Left renal cortex interstitium (tissue), 4 donors: Measurements from ENCODE around the gene SYT11. TPM values are rescaled to one million over a fixed set of nuclear protein-coding genes. Genes with fewer than 3 reads are reported as not detected.
"Not testable (repeated sequence)": the region's sequence is repeated elsewhere in the genome, so short reads cannot be mapped to it uniquely, and the experiment has no call there.

ENCODE experiments used
- DNase-seq, 4 donors: peaks; one replicate each; pipeline ENCODE4 v3.0.0-alpha.2; 2013; ENCODE audit warnings: low read depth in 4 of 4, low spot score in 2 of 4, missing footprints in 1 of 4
- polyA plus RNA-seq, 4 donors: library from polyadenylated mRNA; unstranded; fragments of 120-200 nt; gene quantifications; one replicate each; pipeline ENCODE4 v1.2.1, GENCODE V29; 2013; ENCODE audit not compliant: insufficient read length in 4 of 4

Gene SYT11
- polyA plus RNA-seq, 4 donors: 17.2 to 21.4 (median 20.4) TPM

DNA sequence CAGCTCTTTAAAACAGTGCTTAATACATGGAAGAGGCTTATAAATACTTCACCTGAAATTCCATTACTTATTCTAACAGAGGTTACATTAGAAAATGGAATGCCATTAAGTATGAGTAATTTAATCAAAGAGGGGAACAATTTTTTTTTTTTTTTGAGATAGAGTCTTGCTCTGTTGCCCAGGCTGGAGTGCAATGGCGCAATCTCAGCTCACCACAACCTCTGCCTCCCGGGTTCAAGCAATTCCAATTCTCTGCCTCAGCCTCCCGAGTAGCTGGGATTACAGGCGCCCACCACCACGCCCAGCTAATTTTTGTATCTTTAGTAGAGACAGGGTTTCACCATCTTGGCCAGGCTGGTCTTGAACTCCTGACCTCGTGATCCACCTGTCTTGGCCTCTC, 36.2 kb downstream of the SYT11 start:
- not testable (repeated sequence) for DNase-seq

DNA sequence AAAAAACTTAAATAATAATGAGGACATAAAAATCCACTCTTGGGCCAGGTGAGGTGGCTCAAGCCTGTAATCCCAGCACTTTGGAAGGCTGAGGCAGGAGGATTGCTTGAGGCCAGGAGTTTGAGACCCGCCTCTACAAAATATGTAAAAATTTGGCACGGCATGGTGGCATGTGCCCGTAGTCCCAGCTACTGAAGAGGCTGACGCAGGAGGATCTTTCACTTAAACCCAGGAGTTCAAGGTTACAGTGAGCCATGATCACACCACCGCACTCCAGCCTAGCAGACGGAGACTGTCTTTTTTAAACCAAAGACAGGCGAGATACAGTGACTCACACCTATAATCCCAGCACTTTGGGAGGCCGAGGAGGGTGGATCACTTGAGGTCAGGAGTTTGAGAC, 37.1 kb downstream of the SYT11 start:
- DNase-seq: not testable (repeated sequence)

DNA sequence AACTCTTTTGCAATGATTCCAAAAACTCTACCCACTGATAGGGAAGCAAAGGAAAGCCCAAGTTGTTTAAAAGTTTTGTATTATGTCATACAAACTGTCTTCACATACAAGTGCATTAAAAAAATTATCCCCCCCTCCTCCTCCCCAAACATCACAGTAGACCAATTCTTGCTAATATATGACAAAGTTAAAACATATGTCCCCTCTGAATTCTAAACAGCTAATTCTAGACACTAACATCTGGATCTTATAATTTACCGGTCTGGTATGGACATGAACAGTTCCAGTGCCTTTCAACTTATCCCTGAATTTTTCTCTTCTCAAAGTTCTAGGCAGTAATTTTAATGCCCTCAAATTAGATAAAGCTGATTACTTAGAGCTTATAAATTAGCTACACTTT, 38.4 kb downstream of the SYT11 start:
- no peak for DNase-seq

DNA sequence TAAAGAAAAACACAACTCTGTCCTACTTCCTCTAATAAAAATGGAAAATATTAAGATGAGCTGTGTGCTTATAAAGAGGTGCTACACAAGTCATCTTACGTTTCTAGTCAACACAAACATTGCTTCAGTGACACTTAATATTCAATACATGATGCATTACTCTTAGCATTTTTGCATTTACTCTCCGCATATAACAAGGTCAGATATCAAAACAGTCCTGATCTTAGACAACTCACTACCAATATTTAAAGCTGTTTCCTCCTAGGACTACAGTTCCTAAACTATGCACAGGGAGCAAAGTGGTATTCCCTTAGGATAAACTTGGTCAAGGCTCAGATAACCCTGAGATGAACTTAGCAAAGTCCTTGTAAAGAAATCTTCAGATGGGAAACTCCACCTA, 39.5 kb downstream of the SYT11 start:
- DNase-seq: no peak

DNA sequence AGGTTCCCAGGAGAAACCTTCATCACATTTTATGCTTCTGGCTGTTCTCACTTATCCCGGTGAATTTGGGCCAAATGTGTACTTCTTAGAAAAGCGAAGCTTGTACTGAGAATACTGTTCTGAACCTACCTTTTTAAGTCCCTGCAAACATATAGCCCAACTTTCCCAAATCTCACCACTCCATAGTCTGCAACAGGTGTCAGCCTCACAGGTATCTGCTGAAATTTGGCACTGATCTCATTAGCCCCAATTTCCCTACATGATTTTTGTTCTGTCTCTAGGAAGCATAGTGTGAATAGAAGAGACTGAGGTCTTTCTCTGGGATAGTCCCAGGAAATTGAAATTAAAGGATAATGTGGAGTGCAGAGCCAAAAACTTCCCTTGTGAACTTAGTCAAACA, 40.3 kb downstream of the SYT11 start:
- no peak for DNase-seq

DNA sequence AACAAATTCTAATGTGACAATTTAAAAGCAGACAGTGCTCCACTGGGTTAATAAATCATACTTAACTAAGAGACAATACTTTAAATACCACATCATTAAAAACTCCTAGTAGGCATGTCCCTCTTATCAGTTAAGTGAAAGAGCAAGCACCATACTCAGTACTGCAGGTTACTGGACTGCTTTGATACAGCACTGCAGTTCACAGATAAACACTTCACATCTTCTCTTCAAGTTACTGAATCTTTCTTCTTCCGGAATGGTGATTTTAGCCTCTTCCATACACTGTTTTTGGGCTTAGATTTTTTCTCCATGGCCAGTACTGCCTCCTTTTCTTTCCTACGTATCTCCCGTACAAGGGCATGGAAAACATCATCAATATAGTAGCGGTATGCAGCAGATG, 40.8 kb downstream of the SYT11 start:
- no peak for DNase-seq

DNA sequence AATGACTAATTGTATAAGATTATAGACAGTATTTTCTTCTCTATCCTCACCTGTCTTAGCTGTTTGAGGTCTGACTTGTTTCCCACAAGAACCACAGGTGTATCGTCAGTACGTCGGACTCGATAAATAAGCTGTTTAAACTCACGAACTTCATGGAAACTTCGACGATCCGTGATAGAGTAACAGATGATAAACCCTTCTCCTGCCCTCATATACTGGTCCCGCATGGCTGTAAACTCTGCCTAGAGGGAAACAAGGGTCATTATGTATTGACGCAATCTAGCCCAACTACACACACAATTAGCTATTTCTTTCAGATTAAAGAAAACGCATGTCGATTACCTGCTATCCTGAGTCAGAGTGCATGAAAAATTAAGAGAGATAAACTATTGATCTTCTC, 44.9 kb downstream of the SYT11 start:
- DNase-seq: no peak

DNA sequence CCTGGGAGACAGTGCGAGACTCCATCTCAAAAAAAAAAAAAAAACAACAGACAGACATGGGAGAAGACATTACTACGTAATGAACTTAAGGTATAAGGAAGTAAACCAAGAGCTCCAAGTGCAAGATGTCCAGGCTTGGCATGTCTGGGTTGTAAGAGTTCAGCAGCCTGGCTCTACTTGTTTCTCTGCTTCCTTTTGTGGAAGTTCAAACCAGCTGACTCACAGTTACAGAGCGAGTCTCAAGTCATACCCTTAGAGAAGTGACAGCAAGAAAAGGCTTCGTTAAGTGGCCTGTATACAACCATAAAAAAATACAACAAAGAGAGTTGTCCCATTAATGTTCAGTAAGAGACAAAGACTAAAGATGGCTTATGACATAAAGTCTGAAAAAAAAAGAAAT, 50.5 kb downstream of the SYT11 start:
- DNase-seq: no peak

DNA sequence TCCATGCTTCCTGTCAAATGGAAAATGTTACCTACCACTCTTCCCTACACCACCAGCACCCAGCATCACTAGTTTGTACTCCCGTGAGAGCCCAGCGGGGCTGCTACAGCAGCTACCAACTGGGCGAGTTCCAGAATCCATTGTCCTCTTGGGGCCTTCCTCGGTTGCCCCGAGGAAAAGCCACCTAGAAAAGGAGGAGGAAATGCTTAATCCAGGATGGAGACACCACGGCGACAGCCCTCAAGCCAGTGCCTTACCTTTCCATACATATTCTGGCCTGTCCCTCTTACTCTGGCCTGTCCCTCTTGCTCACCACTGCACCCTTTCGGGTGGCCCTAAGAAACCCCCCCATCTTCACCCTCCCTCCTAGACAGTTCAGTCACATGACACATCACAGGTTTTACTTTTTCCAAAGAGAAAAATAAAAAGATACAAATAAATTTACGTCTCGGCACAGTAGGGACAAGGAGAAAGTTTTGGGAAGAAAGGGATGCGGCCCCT, 51.3 kb downstream of the SYT11 start:
- peak in 1 of 4 donors; percentile 37 for DNase-seq

DNA sequence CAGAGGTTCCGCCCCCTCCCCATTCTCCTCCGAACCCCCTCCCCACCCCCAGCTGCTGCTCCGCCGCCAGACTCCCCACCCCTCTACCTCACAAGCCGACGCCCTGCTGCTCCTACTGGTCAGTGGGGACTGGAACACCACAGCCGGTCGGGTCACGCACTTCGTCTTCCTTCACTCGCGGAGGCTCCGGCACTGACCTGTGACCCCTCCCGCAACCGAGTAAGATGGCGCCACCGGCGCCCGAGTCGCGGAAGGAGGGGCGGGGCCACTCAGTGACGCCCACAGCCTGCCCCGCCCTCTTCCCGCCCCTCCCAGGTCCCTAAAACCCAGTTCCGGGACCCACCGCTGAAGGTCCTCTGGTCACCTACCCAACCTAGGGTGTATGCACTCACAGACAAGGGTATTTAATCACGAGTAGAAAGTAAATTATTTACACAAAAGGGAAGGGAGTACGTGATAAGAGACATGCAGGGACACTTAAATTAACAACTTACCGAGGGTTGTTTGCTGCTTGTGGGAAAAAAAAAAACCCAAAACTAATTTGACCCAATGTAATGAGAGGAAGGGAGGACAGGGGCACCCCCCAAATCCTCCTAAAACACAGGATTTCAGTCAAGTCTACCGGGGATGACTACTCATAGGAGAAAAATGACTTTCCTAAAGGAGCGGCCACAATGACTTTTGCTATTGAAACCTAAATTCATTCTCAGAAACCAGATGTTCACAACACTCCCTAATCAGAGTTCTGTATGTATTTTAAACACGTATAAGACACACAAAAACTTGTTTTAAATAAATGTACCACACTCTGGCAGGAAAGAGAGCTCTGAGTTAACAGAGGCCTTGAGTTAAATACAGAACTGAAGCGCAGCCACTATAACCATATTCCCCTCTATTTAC, 52.0 kb downstream of the SYT11 start, which contains the start of gene RIT1:
RIT1 (minus strand) TSS at position 194 of the 900 bp plus-strand sequence. CDS start 588 bp downstream, outside the sequence.
- DNase-seq: peak; percentile 59 to 76 (median 74)

DNA sequence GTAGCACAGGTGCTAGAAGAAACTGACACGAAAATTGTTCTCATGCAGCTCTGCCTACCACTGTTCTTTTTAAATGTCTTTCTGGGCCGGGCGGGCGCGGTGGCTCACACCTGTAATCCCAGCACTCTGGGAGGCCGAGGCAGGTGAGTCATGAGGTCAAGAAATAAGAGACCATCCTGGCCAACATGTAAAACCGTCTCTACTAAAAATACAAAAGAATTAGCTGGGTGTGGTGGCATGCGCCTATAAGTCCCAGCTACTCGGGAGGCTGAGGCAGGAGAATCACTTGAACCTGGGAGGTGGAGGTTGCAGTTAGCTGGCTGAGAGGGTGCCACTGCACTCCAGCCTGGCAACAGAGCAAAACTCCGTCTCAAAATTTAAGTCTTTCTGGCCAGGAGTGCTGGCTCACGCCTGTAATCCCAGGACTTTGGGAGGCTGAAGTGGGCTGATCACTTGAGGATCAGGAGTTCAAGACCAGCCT, 52.7 kb downstream of the SYT11 start:
- no peak for DNase-seq

DNA sequence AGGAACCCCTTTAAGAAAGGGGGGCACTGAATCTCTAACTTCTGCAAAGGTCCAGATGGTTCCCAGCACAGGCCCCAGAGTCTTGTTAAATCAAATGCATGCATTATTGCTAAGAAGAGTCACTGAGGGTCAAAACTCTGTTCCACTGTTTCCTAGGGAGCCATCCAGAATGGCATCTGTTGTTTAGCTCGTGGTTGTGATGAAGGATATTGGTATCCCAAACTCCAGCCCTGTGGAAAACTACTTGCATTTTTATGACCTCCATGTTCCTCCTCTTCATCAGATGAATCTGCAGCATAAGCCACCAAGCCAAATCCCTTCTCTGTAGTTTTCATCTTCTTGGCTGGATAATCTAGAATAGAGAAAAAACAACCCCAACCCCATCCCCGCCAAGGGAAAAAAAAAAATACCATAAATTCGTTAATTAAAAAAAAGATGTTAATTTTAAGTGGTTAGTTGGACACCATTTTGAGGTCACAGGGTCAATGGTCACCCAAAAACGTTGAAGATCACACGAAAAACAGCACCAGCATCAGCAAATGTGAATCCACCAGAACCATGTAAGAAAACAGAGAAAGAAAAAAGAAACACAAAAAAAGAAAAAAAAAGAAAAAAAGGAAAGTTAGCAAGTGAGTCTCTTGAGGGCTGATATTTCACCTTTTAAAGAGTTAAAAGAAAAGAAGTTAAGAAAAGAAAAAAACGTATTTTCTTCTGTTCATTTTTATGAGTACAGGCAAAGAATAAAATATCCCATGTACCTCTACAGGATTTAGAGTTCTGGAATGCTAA, 54.8 kb downstream of the SYT11 start:
- DNase-seq: no peak

DNA sequence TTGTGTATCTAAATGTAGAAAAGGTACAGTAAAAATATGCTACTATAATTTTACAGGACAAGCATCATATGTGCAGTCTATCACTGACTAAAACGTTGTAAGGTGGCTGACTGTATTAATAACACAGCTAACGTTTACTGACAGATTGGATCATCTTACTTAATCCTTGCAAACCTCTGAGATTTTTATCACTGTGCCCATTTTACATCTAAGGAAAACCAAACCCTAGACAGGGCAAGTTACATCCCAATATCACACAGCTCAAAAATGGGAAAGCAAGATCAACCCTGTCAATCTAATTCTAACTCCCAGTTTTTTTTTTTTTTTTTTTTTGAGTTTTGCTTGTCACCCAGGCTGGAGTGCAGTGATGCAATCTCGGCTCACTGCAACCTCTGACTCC, 59.3 kb downstream of the SYT11 start:
- no peak for DNase-seq

DNA sequence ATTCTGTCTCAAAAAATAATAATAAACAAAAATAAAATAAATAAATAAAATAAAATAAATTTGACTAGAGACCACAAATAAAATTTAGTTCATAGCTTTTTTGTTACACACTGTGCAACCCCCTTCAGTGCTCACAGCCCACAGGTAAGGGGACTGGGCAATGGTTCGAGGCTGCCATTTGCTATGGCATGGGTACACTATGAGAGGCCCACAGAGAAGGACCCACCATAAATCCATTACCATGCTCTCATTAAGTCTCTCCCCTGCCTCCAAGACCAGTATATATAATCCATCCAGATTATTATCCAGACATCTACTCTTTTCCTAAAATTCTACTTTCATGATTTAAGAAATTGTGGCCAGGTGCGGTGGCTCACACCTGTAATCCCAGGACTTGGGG, 60.4 kb downstream of the SYT11 start:
- DNase-seq: no peak

DNA sequence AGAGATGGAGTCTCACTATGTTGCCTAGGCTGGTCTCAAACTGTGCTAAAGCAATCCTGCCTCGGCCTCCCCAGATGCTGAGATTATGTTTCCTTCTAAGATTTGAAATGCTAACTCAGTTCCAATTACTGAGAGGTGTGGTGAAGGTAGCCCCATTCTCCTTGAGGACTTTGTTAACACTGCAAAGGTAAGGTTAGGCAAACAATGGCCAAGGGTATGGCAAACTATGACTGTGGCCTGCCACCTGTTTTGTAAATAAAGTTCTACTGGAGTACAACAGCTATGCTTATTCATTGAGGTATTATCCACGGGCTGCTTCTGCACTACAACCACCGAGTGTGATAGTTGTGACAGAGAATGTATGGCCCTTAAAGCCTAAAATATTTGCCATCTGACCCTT, 61.4 kb downstream of the SYT11 start:
- no peak for DNase-seq

DNA sequence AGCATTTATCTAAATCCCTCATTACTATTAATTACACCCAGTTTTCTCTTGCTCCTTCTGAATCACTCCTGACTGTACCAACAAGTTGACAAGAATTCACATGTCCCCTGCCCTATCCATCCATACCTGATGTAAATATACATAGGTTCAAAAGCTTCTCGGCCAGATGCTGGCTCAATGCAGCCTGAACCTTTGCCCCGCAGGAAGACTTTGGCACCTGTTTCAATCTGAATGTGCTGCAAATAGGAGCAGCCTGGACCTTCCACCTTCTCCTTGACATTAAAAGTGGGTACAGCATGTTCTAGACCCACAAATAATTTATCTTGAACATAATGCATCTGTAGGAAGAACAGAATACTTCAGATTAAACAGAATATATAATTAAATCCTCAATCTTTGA, 66.1 kb downstream of the SYT11 start:
- DNase-seq: no peak

DNA sequence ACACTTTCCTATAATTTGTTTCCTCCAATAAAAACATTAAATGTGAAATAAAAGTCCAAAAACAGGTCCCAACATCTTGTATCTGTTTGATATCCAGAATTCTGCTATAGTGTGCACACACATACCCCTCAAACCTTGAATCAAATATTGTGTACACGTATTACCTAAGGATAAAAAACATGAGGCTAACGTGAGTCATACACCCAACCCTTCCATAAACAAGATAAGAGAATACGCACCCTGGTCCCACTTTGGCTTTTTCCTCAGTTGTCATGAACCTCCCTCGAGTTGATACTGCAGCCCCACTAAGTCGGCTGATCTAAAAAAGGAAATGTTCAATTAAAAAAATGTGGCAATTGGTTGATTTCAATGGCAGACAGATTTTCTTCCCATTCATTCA, 69.7 kb downstream of the SYT11 start:
- no peak for DNase-seq

DNA sequence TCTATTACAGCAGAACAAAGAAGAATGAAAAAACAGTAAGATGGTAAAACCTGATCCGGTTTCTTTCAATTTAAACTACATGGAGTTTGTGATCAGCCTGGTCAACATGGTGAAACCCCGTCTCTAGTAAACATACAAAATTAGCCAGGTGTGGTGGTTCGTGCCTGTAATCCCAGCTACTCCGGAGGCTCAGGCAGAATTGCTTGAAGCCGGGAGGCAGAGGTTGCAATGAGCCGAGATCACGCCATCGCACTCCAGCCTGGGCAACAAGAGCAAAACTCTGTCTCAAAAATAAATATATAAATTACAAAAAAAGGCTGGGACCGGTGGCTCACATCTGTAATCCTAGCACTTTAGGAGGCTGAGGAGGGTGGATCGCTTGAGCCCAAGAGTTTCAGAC, 71.4 kb downstream of the SYT11 start:
- DNase-seq: not testable (repeated sequence)

DNA sequence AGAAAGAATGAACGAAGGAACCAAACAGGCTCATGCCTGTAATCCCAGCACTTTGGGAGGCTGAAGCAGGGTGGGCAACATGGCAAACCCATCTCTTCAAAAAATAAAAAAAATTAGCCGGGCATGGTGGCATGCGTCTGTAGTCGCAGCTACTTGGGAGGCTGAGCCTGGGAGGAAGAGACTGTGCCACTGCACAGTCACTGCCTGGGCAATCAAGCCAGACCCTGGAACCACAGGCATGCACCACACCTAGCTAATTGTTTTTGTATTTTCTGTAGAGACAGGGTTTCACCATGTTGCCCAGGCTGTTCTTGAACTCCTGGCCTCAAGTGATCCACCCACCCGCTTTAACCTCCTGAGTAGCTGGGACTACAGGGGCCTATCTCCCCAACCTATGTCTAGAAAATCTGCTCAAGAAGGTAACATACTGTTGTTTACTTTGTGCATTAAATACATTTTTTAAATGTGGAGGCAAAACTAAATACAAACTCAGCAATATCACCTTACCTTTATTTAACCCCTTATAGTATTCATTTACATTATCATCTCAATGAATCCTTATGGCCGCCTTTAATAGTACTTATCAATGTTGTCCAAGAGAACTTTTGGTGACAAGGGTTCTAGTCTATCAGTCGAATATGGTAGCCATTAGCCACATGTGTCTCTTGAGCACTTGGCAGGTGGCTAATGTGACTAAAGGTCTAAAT, 72.1 kb downstream of the SYT11 start:
- DNase-seq: no peak

DNA sequence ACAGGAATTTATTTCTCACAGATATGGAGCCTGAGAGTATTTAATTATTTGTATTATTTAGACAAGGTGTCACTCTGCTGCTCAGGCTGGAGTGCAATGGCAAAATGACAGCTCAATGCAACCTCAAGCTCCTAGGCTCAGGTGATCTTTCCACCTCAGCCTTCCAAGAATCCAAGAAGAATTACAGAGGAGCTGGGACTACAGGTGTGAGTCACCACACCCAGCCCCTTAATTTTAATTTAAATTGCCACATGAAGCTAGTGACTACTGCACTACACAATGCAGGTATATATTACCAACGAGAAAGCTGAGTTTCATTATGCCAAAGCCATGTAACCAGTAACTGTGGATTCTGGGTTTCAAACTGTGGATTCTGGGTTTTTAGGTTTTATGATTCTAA, 72.7 kb downstream of the SYT11 start:
- no peak for DNase-seq

DNA sequence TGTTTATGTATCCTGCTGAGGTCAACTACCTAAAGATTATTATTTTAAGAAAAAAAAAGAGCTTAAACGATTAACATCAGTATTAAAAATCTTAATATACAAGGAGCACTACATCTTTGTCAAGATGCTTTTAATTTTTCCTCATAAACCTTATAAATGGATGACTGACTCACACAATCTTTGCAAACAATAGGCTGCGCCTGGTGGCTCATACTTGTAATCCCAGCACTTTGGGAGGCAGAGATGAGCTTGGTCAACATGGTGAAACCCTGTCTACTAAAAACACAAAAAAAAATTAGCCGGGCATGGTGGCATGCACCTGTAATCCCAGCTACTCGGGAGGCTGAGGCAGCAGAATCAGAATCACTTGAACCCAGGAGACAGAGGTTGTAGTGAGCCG, 73.1 kb downstream of the SYT11 start:
- DNase-seq: no peak
